HepG2 (cell line): Measurements from ENCODE around the gene KANK3. TPM values are rescaled to one million over a fixed set of nuclear protein-coding genes. Genes with fewer than 3 reads are reported as not detected.

ENCODE experiments used
- ATAC-seq: fragments of 200-7000 bp; cut with Tn5 transposase; 3 replicates; pipeline ENCODE4 v1.9.1; 2020; ENCODE audit warnings: mild to moderate bottlenecking, moderate library complexity
- BruUV-seq: library from RNA; stranded (reverse); fragments of 400-500 nt; replicated peaks from 2 replicates; lab custom pipeline; 2021; lab: Mats Ljungman, UMichigan
- CTCF ChIA-PET: fragments of 300-600 bp; formaldehyde crosslinking; extraction: SDS; loops from one replicate; lab custom pipeline; 2021; ENCODE audit warnings: low total read pairs, inconsistent platforms, low intra/inter-chr PET ratio; lab: Yijun Ruan, JAX
- POLR2A ChIA-PET: fragments of 350-600 bp; sonication (Branson Sonifier 250); formaldehyde crosslinking; loops from one replicate; lab custom pipeline; 2020; ENCODE audit warnings: antibody characterized with exemption, inconsistent platforms; lab: Yijun Ruan, JAX
- DNase-seq: peaks from one replicate; pipeline ENCODE4 v3.0.0-alpha.2; 2015; ENCODE audit warnings: low spot score
- FAIRE-seq: peaks from 3 replicates; lab custom pipeline; 2011; peaks lifted over from hg19 to GRCh38; lab: Jason Lieb, UNC
- H2AFZ ChIP-seq: one replicate; pipeline ENCODE4 v1.6.1; 2011; ENCODE audit warnings: low read length, inconsistent platforms
- H3K27ac ChIP-seq: fragments of 300-600 bp; 3 replicates; pipeline ENCODE4 v1.8.0; 2011; ENCODE audit warnings: mixed run types, mild to moderate bottlenecking, mixed read lengths, low read length, inconsistent platforms; ENCODE audit not compliant: insufficient read depth; ENCODE audit errors: extremely low read length
- H3K27me3 ChIP-seq, 2 experiments: fragments of 200-600 bp in 1 of 2; 2 replicates in 1 of 2; 3 replicates in 1 of 2; pipeline versions ENCODE4 v1.6.0 to v1.8.0; 2011; ENCODE audit warnings: low read length in 2 of 2, mild to moderate bottlenecking in 2 of 2, moderate library complexity in 2 of 2, inconsistent platforms in 1 of 2; ENCODE audit not compliant: insufficient read depth in 2 of 2, control insufficient read depth in 1 of 2
- H3K36me3 ChIP-seq, 2 experiments: fragments of 200-600 bp in 1 of 2; replicated peaks in 1 of 2; 2 replicates in 1 of 2; 3 replicates in 1 of 2; pipeline versions ENCODE4 v1.5.1 to v1.8.0; 2011; ENCODE audit warnings: low read length in 2 of 2, inconsistent platforms in 1 of 2; ENCODE audit not compliant: insufficient read depth in 2 of 2, control insufficient read depth in 1 of 2
- H3K4me1 ChIP-seq: 2 replicates; pipeline ENCODE4 v1.5.1; 2012; ENCODE audit warnings: low read length, inconsistent platforms; ENCODE audit not compliant: insufficient read depth
- H3K4me2 ChIP-seq: 2 replicates; pipeline ENCODE4 v1.6.0; 2011; ENCODE audit warnings: low read depth, low read length, inconsistent platforms
- H3K4me3 ChIP-seq, 3 experiments: fragments of 200-600 bp in 1 of 3; sonication (generic), shearing (Covaris generic) in 1 of 3; replicated peaks in 1 of 3; 2 replicates each; pipeline ENCODE4 v1.5.1; 2011 to 2016; ENCODE audit warnings: low read length in 3 of 3, inconsistent platforms in 2 of 3, low read depth in 2 of 3, mild to moderate bottlenecking in 2 of 3, control low read depth in 1 of 3, mixed read lengths in 1 of 3; ENCODE audit not compliant: insufficient read depth in 1 of 3
- H3K79me2 ChIP-seq: one replicate; pipeline ENCODE4 v1.6.1; 2011; ENCODE audit warnings: low read length, inconsistent platforms; ENCODE audit not compliant: insufficient read depth
- H3K9ac ChIP-seq: 2 replicates; pipeline ENCODE4 v1.6.0; 2011; ENCODE audit warnings: mild to moderate bottlenecking, low read depth, low read length, inconsistent platforms; ENCODE audit not compliant: insufficient read depth
- H3K9me3 ChIP-seq: 2 replicates; pipeline ENCODE4 v1.5.1; 2012; ENCODE audit warnings: mild to moderate bottlenecking, low read length
- H4K20me1 ChIP-seq: 2 replicates; pipeline ENCODE4 v1.6.0; 2011; ENCODE audit warnings: inconsistent platforms, mild to moderate bottlenecking, low read length, moderate library complexity; ENCODE audit not compliant: insufficient read depth
- ATRX ChIP-seq: sonication (generic); formaldehyde crosslinking; IDR thresholded peaks from 2 replicates; pipeline ENCODE4 v1.4.0; 2020; ENCODE audit warnings: missing genetic modification reagents, borderline replicate concordance
- CBX2 ChIP-seq, 2 experiments: fragments of 200-600 bp in 1 of 2; sonication (generic); formaldehyde crosslinking in 1 of 2; IDR thresholded peaks; 2 replicates each; pipeline versions ENCODE4 v1.7.0 to v1.8.1; 2018 to 2022; ENCODE audit warnings: low read depth in 2 of 2, low read length in 1 of 2, mild to moderate bottlenecking in 1 of 2, missing genetic modification reagents in 1 of 2
- JUN ChIP-seq: sonication (generic); formaldehyde crosslinking; IDR thresholded peaks from 2 replicates; pipeline ENCODE4 v1.4.0; 2020; ENCODE audit warnings: mild to moderate bottlenecking, missing genetic modification reagents
- MIER2 ChIP-seq: IDR thresholded peaks from 2 replicates; pipeline ENCODE4 v1.6.1; 2016; ENCODE audit warnings: missing biosample characterization, missing genetic modification reagents
- PAWR ChIP-seq: sonication (generic); formaldehyde crosslinking; IDR thresholded peaks from 2 replicates; pipeline ENCODE4 v1.4.0; 2020; ENCODE audit warnings: missing genetic modification reagents, mild to moderate bottlenecking, borderline replicate concordance
- PPARG ChIP-seq: conservative IDR thresholded peaks from 2 replicates; pipeline ENCODE4 v1.6.1; 2016; ENCODE audit warnings: missing biosample characterization, missing genetic modification reagents
- PRDM10 ChIP-seq: sonication (generic); formaldehyde crosslinking; IDR thresholded peaks from 2 replicates; pipeline ENCODE4 v1.4.0; 2020; ENCODE audit warnings: low read depth, missing genetic modification reagents
- RARG ChIP-seq: sonication (generic); formaldehyde crosslinking; IDR thresholded peaks from 2 replicates; pipeline ENCODE4 v1.4.0; 2020; ENCODE audit warnings: low read depth, mild to moderate bottlenecking, missing genetic modification reagents
- RNF219 ChIP-seq: sonication (generic); formaldehyde crosslinking; IDR thresholded peaks from 2 replicates; pipeline ENCODE4 v1.5.0; 2020; ENCODE audit warnings: mild to moderate bottlenecking, missing genetic modification reagents
- ZNF691 ChIP-seq: sonication (generic); formaldehyde crosslinking; IDR thresholded peaks from 2 replicates; pipeline ENCODE4 v1.4.0; 2020; ENCODE audit warnings: missing genetic modification reagents, low read depth, mild to moderate bottlenecking, borderline replicate concordance
- ZNF75D ChIP-seq: sonication (generic); formaldehyde crosslinking; IDR thresholded peaks from 2 replicates; pipeline ENCODE4 v1.8.1; 2023; ENCODE audit warnings: missing genetic modification reagents, mild to moderate bottlenecking, borderline replicate concordance
- ZNF761 ChIP-seq: sonication (generic); formaldehyde crosslinking; conservative IDR thresholded peaks from 2 replicates; pipeline ENCODE4 v1.4.0; 2020; ENCODE audit warnings: mild to moderate bottlenecking, missing genetic modification reagents
- ZNF770 ChIP-seq: sonication (generic); formaldehyde crosslinking; IDR thresholded peaks from 2 replicates; pipeline ENCODE4 v1.5.0; 2020; ENCODE audit warnings: mild to moderate bottlenecking, missing genetic modification reagents
- ZNF780A ChIP-seq: sonication (generic); formaldehyde crosslinking; IDR thresholded peaks from 2 replicates; pipeline ENCODE4 v1.8.0; 2022; ENCODE audit warnings: mild to moderate bottlenecking, missing genetic modification reagents, moderate library complexity
- ZNF879 ChIP-seq: sonication (generic); formaldehyde crosslinking; IDR thresholded peaks from 2 replicates; pipeline ENCODE4 v1.8.1; 2023; ENCODE audit warnings: missing genetic modification reagents
- ZSCAN25 ChIP-seq: sonication (generic); formaldehyde crosslinking; IDR thresholded peaks from 2 replicates; pipeline ENCODE4 v1.8.0; 2022; ENCODE audit warnings: mild to moderate bottlenecking, missing genetic modification reagents
- WGBS: methylation state at CpG from one replicate; pipeline ENCODE4 v1.1.6; 2017; ENCODE audit warnings: low lambda C conversion rate; 5-methylcytosine and 5-hydroxymethylcytosine counted together
- in situ Hi-C: cut with HindIII; loops from 2 replicates; pipeline ENCODE4 v1.10.0; 2017; ENCODE audit warnings: low pct_unique_long_range_greater_than_20kb; ENCODE audit not compliant: extremely low pct_ligation_motif_present
- intact Hi-C: fragments of 100-400 bp; cut with micrococcal nuclease; formaldehyde crosslinking; loops from one replicate; pipeline ENCODE4 v1.10.0; 2022; ENCODE audit not compliant: unreplicated experiment
- polyA plus RNA-seq, 8 experiments: library from polyadenylated mRNA; depleted of rRNA in 3 of 8; stranded (reverse) in 7 of 8; unstranded in 1 of 8; fragments of >200 nt; fragmentation: Illumina TruSeq in 4 of 8; extraction: Trizol in 4 of 8; gene quantifications; 2 replicates each; pipeline versions ENCODE4 v1.2.1 to v1.2.3, GENCODE V29; 2011 to 2016; ENCODE audit warnings: low read depth in 4 of 8, missing spikeins in 1 of 8, mixed read lengths in 1 of 8; ENCODE audit not compliant: insufficient read depth in 1 of 8
- total RNA-seq, 5 experiments: library from RNA; depleted of rRNA; stranded (reverse); fragments of >200 nt; fragmentation: Illumina TruSeq; extraction: Trizol; gene quantifications; 2 replicates each; pipeline ENCODE4 v1.2.3, GENCODE V29; 2016; ENCODE audit warnings: low read depth in 1 of 5

KANK3 gene
- total and polyA plus RNA-seq, 2 of the 13 experiments (the other 11 are each of a cell fraction or from before 2014, with no cell fraction given), result 0.15 to 0.20 TPM

GRCh38 chr19:8388612-8388958, 45.5 kb upstream of the KANK3 start:
- Histone ChIP-seq H3K4me3 (peak overlapping the region in 1 of 3 experiments; percentile 28; a peak in 1 of 6 replicates), H3K79me2 (peaks cover 28% of the 10 kb centered on the region), H3K9ac (peak overlapping the region; percentile 75), H3K4me1 (peaks cover 72% of the 10 kb centered on the region), H3K9me3 (no peaks in the 10 kb centered on the region), H3K4me2 (peak overlapping the region; percentile 72), H4K20me1 (peaks cover 5% of the 10 kb centered on the region), H2AFZ (no peak overlapping the region), H3K27ac (peak overlapping the region; percentile 89), H3K27me3 (no peaks in the 10 kb centered on the region), H3K36me3 (no peaks in the 10 kb centered on the region)
- no peak for DNase-seq
- intact Hi-C loops, result loop anchor here (1.0 kb wide), 1 partner anchor 14 kb away; no protein-coding TSS in a partner anchor
- 34% methylated on average over 2 of the region's 2 CpGs for WGBS
- in situ Hi-C loops, result no loop called here
- BruUV-seq, result no TSS peak
- ChIA-PET CTCF (no interaction called here), POLR2A (interaction anchor here (0.8 to 1.6 kb wide), 2 partner anchors 12 to 14 kb away, joined by 4 to 5 read pairs; no protein-coding TSS in a partner anchor)
- FAIRE-seq, result no peak
- ATAC-seq, result no peak
- TF ChIP-seq ZNF770 (CRISPR knock-in tag) (peak; percentile 93), ZNF75D (CRISPR knock-in tag) (no peak), ZNF761 (CRISPR knock-in tag) (0 out of 2 replicates have a peak, but pooled peaks have one; percentile 6), RNF219 (CRISPR knock-in tag) (0 out of 2 replicates have a peak, but pooled peaks have one; percentile 70), PRDM10 (no peak), RARG (CRISPR knock-in tag) (no peak), MIER2 (CRISPR knock-in tag) (no peak), ATRX (CRISPR knock-in tag) (no peak), JUN (CRISPR knock-in tag) (no peak), ZNF879 (CRISPR knock-in tag) (no peak), ZSCAN25 (CRISPR knock-in tag) (no peak), PPARG (CRISPR knock-in tag) (no peak), CBX2 (IDR thresholded peaks at IDR 0.05; ENCODE audit: low read depth, low read length) (no peak), CBX2 (CRISPR knock-in tag; IDR thresholded peaks at IDR 0.05; ENCODE audit: low read depth) (no peak), PAWR (no peak), ZNF691 (CRISPR knock-in tag) (no peak), ZNF780A (CRISPR knock-in tag) (no peak)
